ENCODE measurements around the gene POLD2. TPM values are rescaled to one million over a fixed set of nuclear protein-coding genes. Genes with fewer than 3 reads are reported as not detected.

The POLD2 gene
- total RNA-seq, 3 donors from 2014 or later (not counting 1 experiment from before 2014, with no cell fraction given) = 30.1 to 38.3 (median 38.1) TPM

GRCh38 chr7:44140341-44140740 lies 17.0 kb upstream of the POLD2 start:
- WGBS (ENCODE audit: insufficient coverage) = 90% methylated on average over 10 of the region's 10 CpGs
- TF ChIP-seq CTCF (IDR thresholded peaks at IDR 0.05) = no peak
- H3K27me3 ChIP-seq (ENCODE audit: control insufficient read depth, insufficient read depth, low read length) = peaks cover 4% of the 10 kb centered on the region
- H3K4me3 Mint-ChIP-seq = no peak overlapping the region
- intact Hi-C loops (cut with micrococcal nuclease) = no loop called here
- no peaks in the 10 kb centered on the region for H3K36me3 ChIP-seq (ENCODE audit: control insufficient read depth, insufficient read depth, low read length)
- H3K9me3 Mint-ChIP-seq = no peaks in the 10 kb centered on the region
- H3K4me1 ChIP-seq (ENCODE audit: control insufficient read depth, insufficient read depth, low read length) = peaks cover 4% of the 10 kb centered on the region
- H3K27ac Mint-ChIP-seq = no peak overlapping the region
- no peak for DNase-seq
- H3K27ac ChIP-seq (ENCODE audit: low read length) = no peak overlapping the region
- peaks cover 0 to 2% of the 10 kb centered on the region in 2 donors for H3K4me1 Mint-ChIP-seq
- H3K4me3 ChIP-seq (ENCODE audit: low read length) = no peak overlapping the region
- H3K27me3 Mint-ChIP-seq (ENCODE audit: low read depth in 2 of 2) = peaks cover 0 to 8% of the 10 kb centered on the region in 2 donors
- no peak for ATAC-seq
- no peaks in the 10 kb centered on the region for H3K36me3 Mint-ChIP-seq
- no peaks in the 10 kb centered on the region for H3K9me3 ChIP-seq (ENCODE audit: control insufficient read depth, insufficient read depth, low read length)

DNA sequence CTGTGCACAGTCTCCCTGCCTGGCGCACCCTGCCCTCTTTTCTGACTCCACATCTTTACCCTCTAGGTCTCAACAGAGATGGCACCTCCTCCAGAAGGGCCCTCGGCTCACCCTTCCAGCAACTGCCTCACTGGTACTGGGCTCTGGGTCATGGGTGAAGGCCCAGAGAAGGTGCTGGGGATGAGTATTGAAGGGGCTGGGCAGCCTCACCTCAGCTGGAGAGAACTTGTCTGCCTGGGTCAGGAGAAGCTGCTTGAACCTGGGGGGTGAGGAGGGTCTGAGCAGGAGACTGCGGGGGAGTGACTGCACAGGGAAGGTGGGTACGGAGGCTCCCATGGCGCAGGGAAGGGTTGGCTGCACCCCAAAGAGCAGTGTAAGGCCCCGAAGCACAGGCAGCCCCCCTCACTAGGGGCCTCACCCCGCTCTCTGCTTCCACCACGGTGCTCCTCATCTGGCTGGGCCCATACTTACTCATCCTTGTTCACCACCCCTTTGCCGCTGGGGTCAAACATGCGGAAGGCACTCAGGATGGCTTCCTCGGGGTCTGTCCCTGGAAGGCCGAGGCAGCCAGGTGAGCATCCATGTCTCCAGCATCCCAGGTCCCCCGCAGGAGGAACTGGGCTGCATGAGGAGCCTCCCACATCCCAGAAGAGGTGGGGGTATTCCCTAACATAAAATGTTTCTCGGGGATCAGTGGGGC lies 16.1 kb upstream of the POLD2 start:
- no peak for DNase-seq
- ATAC-seq = no peak
- 89% methylated on average over 14 of the region's 14 CpGs for WGBS (ENCODE audit: insufficient coverage)
- Histone ChIP-seq H3K4me1 (ENCODE audit: control insufficient read depth, insufficient read depth, low read length) (no peaks in the 10 kb centered on the region), H3K4me3 (ENCODE audit: low read length) (no peak overlapping the region), H3K27ac (ENCODE audit: low read length) (no peak overlapping the region), H3K9me3 (ENCODE audit: control insufficient read depth, insufficient read depth, low read length) (no peaks in the 10 kb centered on the region), H3K36me3 (ENCODE audit: control insufficient read depth, insufficient read depth, low read length) (no peaks in the 10 kb centered on the region), H3K27me3 (ENCODE audit: control insufficient read depth, insufficient read depth, low read length) (no peaks in the 10 kb centered on the region)
- Mint-ChIP-seq H3K9me3 (no peaks in the 10 kb centered on the region), H3K27me3 (ENCODE audit: low read depth in 2 of 2) (peaks cover 0 to 7% of the 10 kb centered on the region in 2 donors), H3K4me3 (no peak overlapping the region), H3K27ac (no peak overlapping the region), H3K36me3 (no peaks in the 10 kb centered on the region), H3K4me1 (no peaks in the 10 kb centered on the region)
- intact Hi-C loops (cut with micrococcal nuclease) = no loop called here
- no peak for TF ChIP-seq CTCF (IDR thresholded peaks at IDR 0.05)

DNA sequence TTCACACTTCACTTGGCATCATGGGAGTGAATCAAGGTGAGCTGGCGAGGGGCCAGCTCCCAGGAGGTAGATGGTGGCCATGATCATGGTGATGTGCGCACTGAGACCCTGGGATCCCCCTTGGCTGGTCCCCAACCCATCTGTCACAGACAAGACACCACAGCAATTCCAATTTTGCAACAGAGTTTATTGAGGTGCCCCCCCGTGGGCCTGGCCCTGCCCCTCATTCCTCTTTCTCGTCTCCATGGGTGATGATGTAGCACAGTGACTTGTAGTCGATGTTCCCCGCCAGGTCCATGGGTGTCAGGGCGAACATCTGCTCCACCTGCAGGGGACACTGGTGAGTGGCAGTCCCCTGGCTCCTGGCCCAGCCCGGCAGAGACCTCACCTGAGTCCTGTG lies 15.3 kb upstream of the POLD2 start:
- H3K27ac Mint-ChIP-seq = no peak overlapping the region
- no peak overlapping the region for H3K4me3 Mint-ChIP-seq
- no peak overlapping the region for H3K4me3 ChIP-seq (ENCODE audit: low read length)
- H3K27me3 Mint-ChIP-seq (ENCODE audit: low read depth in 2 of 2) = peaks cover 0 to 7% of the 10 kb centered on the region in 2 donors
- H3K4me1 Mint-ChIP-seq = no peaks in the 10 kb centered on the region
- intact Hi-C loops (cut with micrococcal nuclease) = no loop called here
- DNase-seq (no peak), ATAC-seq (no peak)
- H3K9me3 ChIP-seq (ENCODE audit: control insufficient read depth, insufficient read depth, low read length) = no peaks in the 10 kb centered on the region
- no peaks in the 10 kb centered on the region for H3K36me3 ChIP-seq (ENCODE audit: control insufficient read depth, insufficient read depth, low read length)
- H3K27me3 ChIP-seq (ENCODE audit: control insufficient read depth, insufficient read depth, low read length) = no peaks in the 10 kb centered on the region
- TF ChIP-seq CTCF (IDR thresholded peaks at IDR 0.05) = no peak
- WGBS (ENCODE audit: insufficient coverage) = 83% methylated on average over 8 of the region's 8 CpGs
- H3K9me3 Mint-ChIP-seq = no peaks in the 10 kb centered on the region
- no peak overlapping the region for H3K27ac ChIP-seq (ENCODE audit: low read length)
- H3K4me1 ChIP-seq (ENCODE audit: control insufficient read depth, insufficient read depth, low read length) = no peaks in the 10 kb centered on the region
- no peaks in the 10 kb centered on the region for H3K36me3 Mint-ChIP-seq

DNA sequence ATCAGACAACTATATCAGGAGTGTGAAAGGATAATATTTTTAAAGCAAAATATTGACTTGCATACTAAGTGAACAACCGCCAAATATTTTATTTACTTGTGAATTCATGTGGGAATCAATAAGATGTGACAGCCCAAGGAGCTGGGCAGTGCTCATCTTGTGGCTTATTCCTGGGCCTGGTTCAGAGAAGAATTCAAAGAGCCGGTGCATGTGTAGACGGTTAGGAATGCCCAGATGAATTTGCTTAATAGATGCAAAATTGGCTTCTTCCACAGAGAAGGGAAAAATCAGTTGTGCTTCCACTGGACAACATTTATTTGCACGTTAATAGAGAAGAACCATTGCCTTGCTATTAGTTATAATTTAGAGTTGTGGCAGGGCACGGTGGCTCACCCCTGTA lies 13.4 kb upstream of the POLD2 start:
- Histone ChIP-seq H3K27ac (ENCODE audit: low read length) (no peak overlapping the region), H3K27me3 (ENCODE audit: control insufficient read depth, insufficient read depth, low read length) (no peaks in the 10 kb centered on the region), H3K9me3 (ENCODE audit: control insufficient read depth, insufficient read depth, low read length) (no peaks in the 10 kb centered on the region), H3K36me3 (ENCODE audit: control insufficient read depth, insufficient read depth, low read length) (no peaks in the 10 kb centered on the region), H3K4me1 (ENCODE audit: control insufficient read depth, insufficient read depth, low read length) (no peaks in the 10 kb centered on the region), H3K4me3 (ENCODE audit: low read length) (no peak overlapping the region)
- DNase-seq (no peak), ATAC-seq (no peak)
- no peaks in the 10 kb centered on the region for H3K4me1 Mint-ChIP-seq
- no peaks in the 10 kb centered on the region for H3K9me3 Mint-ChIP-seq
- no peak for TF ChIP-seq CTCF (IDR thresholded peaks at IDR 0.05)
- H3K27ac Mint-ChIP-seq = no peak overlapping the region
- WGBS (ENCODE audit: insufficient coverage) = 91% methylated on average over 5 of the region's 5 CpGs
- H3K4me3 Mint-ChIP-seq = no peak overlapping the region
- no peaks in the 10 kb centered on the region for H3K36me3 Mint-ChIP-seq
- peaks cover 0 to 7% of the 10 kb centered on the region in 2 donors for H3K27me3 Mint-ChIP-seq (ENCODE audit: low read depth in 2 of 2)
- intact Hi-C loops (cut with micrococcal nuclease) = no loop called here

All from natural killer cell (primary cell).